Brain pericyte (primary cell): ENCODE results near the gene FOXM1.

Experiments
- DNase-seq: peaks from one replicate; pipeline ENCODE4 v3.0.0-alpha.2; 2012; ENCODE audit warnings: low read depth, low spot score

FOXM1 gene

DNA sequence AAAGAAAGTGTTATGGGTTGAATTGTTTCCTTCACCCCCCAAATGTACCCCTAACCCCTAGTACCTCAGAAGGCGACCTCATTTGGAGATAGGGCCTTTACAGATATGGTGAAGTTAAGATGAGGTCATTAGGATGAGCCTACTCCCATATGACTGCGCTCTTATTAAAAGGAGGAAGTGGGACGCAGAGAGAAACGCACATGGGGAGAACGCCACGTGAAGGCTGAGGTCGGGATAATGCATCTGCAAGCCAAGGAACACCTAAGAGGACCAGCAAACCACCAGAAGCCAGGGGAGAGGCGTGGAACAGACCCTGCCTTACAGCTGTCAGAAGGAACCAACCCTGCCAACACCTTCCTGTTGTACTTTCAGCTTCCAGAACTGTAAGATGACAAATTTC lies 40.4 kb downstream of the FOXM1 start:
- no peak for DNase-seq

DNA sequence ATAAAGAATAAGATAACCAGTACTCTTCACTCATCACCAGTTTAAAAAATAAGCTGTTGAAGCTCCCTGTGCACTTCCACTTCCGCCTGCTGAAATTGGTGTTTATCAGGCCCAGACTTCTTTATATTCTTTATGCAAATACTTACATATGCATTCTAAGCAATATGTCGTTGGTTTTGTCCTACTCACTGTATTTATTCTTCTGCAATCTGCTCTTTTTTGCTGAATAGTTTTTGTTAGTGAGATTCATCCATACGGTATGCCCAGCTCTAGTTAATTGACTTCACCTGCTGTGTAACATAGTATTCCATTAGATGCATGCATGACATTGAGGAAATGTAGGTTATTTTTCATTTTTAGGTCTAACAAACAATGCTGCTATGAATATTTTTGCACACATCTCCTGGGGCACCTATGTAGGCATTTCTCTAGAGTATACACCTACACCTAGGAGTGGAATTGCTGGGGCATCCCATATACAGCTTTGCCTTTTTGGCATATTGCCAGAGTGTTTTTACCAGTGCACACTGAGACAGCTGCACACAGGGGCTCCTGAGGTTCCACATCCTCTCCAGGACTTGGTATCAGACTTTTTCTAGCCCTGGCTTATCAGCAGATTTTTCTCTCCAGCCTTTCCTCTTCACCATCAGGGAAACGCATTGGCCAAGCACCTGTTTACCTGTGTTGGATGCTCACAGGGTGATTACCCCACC lies 41.1 kb downstream of the FOXM1 start:
- DNase-seq: no peak

DNA sequence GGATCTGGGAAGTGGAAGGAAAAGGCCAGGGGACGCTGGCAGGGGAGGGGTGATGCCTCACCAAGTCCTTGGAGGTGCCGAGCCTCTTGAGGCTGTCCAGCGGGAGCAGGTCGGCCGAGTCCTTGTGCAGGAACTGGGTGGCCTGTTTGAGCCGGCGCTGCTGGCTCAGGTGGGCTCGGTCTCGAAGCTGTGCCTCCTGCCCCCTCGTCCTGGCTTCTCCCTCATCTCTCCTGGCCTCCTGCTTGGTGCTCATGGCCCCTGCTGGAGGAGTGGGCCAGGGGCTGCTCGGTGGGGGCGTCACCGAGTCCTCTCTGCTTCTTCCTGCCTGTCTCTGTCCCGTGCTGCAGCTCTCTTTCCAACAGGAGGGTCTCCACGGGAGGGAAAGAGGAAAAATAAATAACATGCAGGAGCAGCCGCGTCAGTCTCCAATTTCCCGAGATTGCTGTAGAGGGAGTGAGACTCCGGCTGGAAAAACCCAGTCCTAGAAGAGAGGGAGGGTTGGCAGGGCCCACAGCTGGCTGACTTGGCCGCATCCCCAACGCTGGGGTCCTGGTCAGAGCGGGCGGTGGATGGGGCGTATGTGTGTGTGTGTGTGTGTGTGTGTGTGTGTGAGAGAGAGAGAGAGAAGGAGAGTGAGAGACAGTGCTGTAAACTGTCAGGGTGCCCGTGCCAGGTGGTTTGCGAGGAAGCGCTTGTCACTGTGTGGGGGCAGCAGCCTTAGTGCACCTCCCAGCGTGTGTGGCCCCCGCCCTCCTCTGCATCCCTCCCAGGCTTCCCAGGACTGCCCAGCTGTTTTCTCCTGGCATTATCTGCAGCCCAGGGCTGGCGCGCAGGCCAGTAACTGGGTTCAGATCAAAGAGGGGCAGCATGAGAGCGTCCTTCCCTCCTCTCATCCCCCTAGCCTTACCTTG lies 42.1 kb downstream of the FOXM1 start, which contains the start of gene NRIP2:
TSS of gene NRIP2 (minus strand) at position 455 of the 911 bp plus-strand sequence. CDS start at position 403, 52 bp downstream.
- peak; percentile 68 for DNase-seq

DNA sequence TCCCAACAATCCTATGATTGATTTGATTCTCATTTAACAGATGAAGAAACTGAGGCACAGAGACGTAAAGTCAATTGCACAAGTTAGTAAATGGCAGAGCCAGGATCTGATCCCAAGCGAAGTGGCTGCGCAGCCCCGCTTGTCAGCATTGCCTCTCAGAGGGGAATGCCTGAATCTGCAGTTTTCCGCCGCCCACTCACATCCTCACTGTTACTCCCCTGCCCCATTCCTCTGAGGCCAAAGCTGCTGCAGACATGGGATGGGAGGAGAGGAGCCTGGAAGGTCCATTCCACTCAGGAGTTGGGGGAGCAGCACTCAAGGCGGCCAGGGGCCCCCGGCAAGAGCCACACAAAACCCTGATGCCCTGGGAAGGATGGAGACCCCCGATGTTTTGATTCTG lies 43.2 kb downstream of the FOXM1 start:
- DNase-seq: no peak

DNA sequence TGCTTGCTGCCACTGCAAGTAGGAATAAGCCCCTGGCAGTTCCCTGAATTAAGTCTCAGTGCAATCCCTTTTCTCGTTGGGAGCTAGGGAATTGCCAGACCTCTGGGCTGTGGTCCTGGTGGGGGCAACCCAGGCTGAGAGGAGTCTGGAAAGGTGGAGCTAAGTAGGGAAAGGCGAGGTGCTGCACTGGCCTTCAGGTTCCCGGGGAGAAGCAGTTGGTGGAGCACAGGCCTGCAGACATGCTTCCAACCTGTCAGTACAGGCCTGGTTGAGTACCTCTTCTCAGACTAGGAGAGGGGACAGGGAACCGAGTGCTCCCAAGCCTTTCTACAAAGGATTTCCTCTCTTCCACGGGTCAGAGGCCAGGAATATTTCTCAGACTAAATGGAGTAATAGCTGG lies 43.6 kb downstream of the FOXM1 start:
- DNase-seq: no peak

DNA sequence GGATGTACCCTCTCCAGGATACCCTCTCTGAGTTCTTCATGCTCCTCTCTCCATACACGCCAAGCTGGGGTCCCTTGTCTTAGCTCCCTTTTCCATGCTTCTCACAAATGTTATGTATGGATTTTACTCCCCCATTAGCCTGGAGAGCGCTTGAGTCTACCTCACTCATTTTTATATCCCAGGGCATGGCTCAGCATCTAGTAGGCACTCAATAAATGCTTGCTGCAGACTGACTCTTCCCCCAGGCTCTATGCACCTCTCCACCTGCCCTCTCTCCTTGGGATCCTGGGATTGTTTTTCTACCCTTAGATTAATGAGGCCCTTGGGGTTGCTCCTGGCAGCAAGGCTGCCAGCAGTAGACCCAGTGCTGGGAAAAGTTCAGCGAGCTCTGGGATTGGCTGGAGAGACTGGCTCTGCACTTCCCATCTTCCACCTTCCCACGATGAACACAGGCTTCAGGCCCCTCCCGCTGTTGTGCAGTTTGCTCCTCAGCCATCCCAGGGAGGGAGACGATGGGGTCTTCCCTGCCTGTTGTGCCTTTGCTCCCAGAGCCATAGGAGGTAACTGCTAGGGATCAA lies 44.3 kb downstream of the FOXM1 start:
- no peak for DNase-seq

DNA sequence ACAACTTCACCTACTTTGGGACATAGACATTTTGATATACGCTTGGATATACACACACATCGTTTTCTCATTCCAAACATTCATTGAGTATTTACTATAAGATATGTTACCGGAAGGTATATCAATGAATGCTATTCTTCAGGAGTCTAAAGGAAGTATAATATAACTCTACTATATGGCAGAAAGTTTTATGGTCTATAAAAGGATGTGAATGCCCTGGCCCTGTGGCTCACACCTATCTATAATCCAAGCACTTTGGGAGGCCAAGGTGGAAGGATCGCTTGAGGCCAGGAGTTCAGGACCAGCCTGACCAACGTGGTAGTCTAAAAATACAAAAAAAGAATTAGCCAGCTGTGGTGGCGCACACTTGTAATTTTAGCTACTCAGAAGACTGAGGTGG lies 47.7 kb downstream of the FOXM1 start:
- DNase-seq: no peak

DNA sequence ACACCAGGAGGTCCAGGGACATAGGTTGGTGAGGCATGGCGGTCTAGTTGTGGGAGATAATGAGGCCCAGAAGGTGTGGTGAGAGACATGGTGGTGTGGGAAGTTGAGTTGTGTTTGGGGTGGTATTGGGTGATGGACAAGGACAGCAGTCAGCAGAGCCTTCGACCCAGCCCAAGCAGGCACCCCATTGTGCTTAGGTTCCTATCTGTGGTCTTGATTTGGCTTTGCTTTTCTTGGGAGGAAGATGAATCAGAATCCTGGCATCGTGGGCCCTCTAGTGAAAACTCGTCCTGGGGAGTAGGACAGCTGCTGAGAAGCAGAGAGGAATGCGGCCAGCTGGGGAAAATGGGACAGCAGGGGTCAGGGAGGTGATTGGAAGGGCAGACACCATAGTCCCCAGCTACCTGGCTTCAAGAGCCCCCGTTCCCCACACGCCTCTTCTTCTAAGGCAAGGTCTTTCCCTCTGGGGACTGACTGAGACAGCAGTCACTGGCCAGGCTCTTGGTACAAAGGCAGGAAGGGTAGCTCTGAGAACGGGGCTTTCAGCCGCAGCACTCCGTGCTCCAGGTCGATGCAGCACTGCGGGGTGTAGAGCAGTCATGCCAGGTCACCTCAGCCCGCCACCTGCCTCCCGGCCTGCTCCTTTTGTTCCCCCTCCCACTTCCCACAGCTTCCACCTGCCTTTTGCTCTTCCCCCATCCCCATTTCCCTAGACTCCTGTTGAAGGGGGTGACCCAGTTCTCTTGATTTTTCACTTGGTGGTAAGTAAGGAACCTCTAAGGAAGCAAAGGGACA lies 50.1 kb downstream of the FOXM1 start:
- DNase-seq: no peak

DNA sequence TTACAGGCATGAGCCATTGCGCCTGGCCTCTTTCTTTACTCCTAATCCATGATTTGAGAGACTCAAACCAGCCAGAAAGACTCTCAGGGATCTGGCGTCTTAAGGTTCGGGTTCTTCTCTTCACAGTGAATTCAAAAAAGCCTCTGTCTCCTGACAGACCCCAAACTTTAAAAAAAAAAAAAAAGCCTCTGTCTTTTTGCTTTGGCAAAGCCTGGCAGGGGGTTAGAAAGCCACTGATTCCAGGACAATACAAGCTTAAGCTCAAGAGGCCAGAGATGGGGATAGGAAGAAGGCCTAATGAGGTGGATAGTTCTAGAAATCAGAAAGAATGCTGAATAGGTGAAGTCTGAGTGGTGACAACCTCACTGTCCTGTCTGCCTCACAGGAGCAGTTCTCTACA lies 50.9 kb downstream of the FOXM1 start:
- no peak for DNase-seq

DNA sequence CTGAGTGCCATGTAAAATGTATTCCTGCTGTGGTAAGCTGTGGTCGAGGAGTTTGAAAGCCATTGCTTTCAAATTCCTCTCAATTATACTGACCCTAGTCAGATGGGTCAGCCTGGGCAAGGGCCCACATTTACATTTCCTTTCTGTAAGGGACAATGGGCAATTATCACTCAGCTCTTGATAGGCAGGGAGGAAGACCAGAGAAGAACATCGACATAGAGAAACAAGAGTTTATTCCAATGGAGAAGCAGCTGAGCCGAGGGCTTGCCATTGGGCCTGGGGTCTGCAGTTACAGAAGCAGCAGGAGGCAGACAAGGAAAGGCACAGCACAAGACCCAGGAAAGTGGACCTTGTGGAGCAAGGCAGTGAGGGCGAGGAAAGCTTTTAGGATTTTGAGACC lies 51.8 kb downstream of the FOXM1 start:
- no peak for DNase-seq

DNA sequence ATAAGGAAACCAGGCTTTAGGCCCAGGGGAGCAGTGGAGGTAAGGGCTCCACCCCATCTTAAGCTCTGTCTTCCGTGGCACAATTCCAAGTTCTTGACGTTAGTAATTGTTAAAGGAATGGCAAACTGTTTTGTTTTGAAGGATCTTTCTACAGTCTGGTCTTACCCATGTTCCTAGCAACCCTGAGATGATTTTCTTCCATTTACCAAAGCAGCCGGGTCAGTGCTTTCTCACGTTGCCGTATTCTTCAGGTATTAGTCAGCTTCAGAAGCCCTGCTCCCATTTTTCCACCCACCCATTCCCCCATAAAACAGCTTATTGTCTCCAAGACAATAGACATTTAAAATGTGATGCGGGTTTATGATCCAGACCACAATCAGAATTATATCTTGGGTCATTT lies 52.4 kb downstream of the FOXM1 start:
- DNase-seq: no peak

DNA sequence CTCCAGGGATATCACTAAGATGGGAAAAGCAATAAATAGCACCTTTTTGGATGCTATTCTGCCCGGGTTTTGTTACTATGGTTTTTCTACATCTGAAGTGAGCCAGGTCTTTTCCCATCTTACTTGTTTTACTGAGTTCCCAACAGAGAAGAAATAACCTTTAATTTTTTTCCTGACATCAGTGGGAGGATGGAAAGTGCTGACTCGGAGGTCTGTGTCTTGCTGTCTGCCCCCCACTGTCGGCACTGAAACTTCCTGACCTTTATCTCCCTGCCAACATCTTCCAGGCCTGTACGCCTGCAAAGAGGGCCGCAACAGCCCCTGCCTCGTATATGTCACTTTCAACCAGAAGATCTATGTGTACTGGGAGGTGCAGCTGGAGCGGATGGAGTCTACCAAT lies 53.5 kb downstream of the FOXM1 start:
- DNase-seq: no peak

DNA sequence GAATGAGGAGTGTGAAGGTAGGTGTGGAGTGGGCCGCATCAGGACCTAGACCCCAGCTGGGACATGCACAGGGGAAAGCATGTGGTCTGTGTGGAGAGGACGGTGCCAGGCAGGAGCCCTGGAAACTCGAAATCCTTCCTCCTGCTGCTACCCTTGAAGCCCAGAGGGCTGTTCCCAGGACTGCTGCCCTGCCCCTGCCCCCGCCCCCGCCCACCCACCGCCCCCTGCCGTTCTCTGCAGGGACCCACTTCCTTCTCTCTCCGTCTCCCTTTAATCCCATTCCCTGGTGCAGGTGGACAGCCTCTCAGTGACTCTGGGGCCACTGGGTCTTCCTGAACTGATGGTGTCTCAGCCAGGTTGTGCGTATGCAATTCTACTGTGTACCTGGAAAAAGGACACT lies 56.5 kb downstream of the FOXM1 start:
- DNase-seq: no peak

DNA sequence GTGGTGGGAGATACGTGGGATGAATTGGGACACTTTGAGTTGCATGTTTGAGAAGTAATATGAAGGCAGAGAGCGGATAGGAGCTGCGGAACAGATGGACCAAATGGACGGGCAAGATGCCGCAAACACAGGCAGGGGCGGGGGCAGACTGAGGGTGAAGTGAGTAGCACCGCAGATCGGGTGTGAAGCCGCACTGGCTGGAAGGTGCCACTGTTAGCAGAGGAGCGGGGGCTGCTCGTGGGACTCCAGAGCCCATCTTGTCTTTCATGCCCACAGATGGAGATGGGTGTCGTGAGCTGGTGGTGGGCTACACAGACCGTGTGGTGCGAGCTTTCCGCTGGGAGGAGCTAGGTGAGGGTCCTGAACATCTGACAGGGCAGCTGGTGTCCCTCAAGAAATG lies 57.2 kb downstream of the FOXM1 start:
- DNase-seq: no peak

DNA sequence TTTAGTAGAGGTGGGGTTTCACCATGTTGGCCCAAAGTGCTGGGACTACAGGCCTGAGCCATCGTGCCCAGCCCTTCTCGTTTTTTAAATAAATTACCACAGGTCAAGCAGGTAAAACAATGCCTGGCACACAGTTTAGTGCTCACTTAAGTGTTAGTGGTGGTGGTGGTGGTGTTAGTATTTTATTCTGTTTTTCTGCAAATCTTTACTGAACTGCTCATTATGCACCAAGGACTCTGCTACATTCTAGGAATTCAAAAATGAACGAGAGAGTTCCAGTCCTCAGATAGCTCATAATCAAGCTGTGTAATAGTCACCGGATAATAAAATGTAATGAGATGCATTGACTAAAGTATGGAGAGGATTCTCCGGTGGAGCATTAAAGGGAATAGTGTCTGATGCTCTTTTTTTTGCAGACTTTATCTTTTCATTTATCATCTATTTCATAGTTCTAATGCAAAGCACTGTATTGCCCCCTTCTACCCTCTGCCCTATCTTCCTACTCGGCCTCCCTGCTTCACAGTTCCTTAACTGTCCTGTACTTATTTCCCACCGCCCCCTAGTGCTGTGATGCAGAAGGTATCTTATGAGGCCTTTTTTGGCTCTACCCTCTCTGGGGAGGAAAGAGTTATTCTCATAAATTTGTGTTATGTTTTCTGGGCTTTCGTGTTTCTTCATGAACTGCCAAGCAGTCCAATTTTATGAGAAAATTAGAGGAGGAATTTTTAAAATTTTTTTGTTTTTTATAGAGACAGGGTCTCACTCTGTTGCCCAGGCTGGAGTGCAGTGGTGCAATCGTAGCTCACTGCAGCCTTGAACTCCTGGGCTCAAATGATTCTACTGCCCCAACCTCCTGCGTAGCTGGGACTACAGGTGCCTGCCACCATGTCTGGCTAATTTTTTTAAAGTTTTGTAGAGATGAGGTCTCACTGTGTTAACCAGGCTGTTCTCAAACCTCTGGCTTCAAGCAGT lies 63.5 kb downstream of the FOXM1 start:
- DNase-seq: no peak

DNA sequence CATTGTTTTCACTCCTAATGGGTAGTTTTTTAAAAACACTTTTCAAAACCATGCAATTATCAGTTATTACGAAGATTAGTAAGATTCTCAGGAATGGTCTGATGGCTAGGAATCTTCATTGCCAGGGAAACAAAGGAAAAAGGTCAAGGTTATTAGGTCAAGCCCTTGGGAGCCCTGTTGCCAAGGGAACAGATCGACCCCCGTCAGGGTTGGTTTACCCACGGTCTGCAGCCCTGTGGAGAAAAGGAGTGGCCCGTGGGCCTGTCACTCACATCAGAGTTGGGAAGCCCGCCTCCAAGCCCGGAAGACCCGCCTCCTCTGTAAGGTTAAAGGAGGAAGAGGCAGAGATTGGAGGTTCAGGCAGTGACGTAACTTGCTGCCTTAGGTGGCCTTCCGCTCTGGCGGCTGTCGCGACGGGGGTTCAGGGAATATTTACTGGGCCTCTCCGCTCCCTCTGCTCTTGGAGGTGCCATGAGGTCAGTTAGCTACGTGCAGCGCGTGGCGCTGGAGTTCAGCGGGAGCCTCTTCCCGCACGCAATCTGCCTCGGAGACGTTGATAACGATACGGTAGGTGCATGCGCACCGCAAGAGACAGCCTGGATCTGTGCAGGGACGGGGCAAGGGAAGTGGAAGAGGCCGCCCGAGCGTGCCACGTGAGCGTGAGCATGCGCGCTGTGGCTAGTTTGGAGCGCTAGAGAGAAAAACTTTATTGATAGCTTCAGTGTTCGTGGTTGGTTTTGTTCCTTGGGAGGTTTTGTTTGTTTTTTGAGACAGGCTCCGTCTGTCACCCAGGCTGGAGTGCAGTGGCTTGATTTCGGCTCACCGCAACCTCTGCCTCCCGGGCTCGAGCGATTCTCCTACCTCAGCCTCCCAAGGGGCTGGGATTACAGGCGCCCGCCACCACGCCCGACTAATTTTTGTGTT lies 64.4 kb downstream of the FOXM1 start, which contains the start of gene ITFG2:
TSS of gene ITFG2 (plus strand) at position 379 of the 924 bp plus-strand sequence. CDS start at position 472, 93 bp downstream.
- DNase-seq: peak; percentile 94

DNA sequence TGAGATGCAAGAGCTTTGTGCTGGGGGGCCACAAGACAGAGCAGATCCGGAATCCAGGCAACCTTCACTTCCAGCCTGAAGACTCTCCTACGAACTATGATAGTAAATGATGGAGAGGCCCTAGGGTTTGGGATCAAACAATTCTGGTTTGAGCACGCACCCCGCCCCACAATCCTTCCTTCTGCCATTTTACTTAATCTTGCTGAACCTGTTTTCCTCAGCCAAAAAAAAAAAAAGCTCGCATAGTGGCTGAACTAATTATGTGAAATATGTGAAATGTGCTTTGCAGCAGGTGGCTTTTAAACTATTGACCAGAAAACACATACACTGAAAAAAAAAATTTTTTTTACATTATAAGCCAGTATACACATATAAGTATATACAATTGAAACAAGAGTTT lies 65.2 kb downstream of the FOXM1 start:
- no peak for DNase-seq
